HepG2 (cell line): ENCODE data around the gene CCND1. TPM values are rescaled to one million over a fixed set of nuclear protein-coding genes. Genes with fewer than 3 reads are reported as not detected.

Experiments
- ARNTL ChIP-seq: sonication (generic); formaldehyde crosslinking; IDR thresholded peaks from 2 replicates; pipeline ENCODE4 v1.4.0; 2020; ENCODE audit warnings: mild to moderate bottlenecking, missing genetic modification reagents
- BHLHE40 ChIP-seq: IDR thresholded peaks from 2 replicates; pipeline ENCODE4 v1.6.1; 2011; ENCODE audit warnings: low read length, improper control_type of control experiment
- HBP1 ChIP-seq: IDR thresholded peaks from 2 replicates; pipeline ENCODE4 v1.6.1; 2016; ENCODE audit warnings: low read depth, control low read depth
- NFIC ChIP-seq: IDR thresholded peaks from 2 replicates; pipeline ENCODE4 v1.6.1; 2012; ENCODE audit warnings: mild to moderate bottlenecking, low read length, inconsistent platforms
- NPAS2 ChIP-seq: sonication (generic); formaldehyde crosslinking; IDR thresholded peaks from 2 replicates; pipeline ENCODE4 v1.8.0; 2022; ENCODE audit warnings: mild to moderate bottlenecking, missing genetic modification reagents, borderline replicate concordance
- PATZ1 ChIP-seq: sonication (generic); formaldehyde crosslinking; IDR thresholded peaks from 2 replicates; pipeline ENCODE4 v1.4.0; 2020; ENCODE audit warnings: missing genetic modification reagents
- PHF21A ChIP-seq: sonication (generic); formaldehyde crosslinking; IDR thresholded peaks from 2 replicates; pipeline ENCODE4 v1.5.0; 2020; ENCODE audit warnings: mild to moderate bottlenecking, missing genetic modification reagents
- PTBP1 ChIP-seq: fragments of 200-400 bp; formaldehyde crosslinking; IDR thresholded peaks from 2 replicates; pipeline ENCODE4 v1.6.1; 2018; ENCODE audit warnings: low read length, low read depth; ENCODE audit not compliant: poor library complexity, severe bottlenecking
- RERE ChIP-seq: IDR thresholded peaks from 2 replicates; pipeline ENCODE4 v1.6.1; 2016; ENCODE audit warnings: low read depth, missing genetic modification reagents, missing compliant biosample characterization
- TGIF2 ChIP-seq: IDR thresholded peaks from 2 replicates; pipeline ENCODE4 v1.6.1; 2016; ENCODE audit warnings: control low read depth, missing compliant biosample characterization
- TOPORS ChIP-seq: sonication (generic); formaldehyde crosslinking; IDR thresholded peaks from 2 replicates; pipeline ENCODE4 v1.8.0; 2023; ENCODE audit warnings: mild to moderate bottlenecking, missing genetic modification reagents
- ZFP91 ChIP-seq: sonication (generic); formaldehyde crosslinking; IDR thresholded peaks from 2 replicates; pipeline ENCODE4 v1.9.0; 2022; ENCODE audit warnings: missing genetic modification reagents, mild to moderate bottlenecking, borderline replicate concordance
- ZNF230 ChIP-seq: sonication (generic); formaldehyde crosslinking; IDR thresholded peaks from 2 replicates; pipeline ENCODE4 v1.4.0; 2020; ENCODE audit warnings: mild to moderate bottlenecking, missing genetic modification reagents
- ZNF296 ChIP-seq: sonication (generic); formaldehyde crosslinking; conservative IDR thresholded peaks from 2 replicates; pipeline ENCODE4 v1.5.0; 2020; ENCODE audit warnings: mild to moderate bottlenecking, missing genetic modification reagents
- ZNF326 ChIP-seq: sonication (generic); formaldehyde crosslinking; IDR thresholded peaks from 2 replicates; pipeline ENCODE4 v1.4.0; 2020; ENCODE audit warnings: missing genetic modification reagents, borderline replicate concordance
- ZNF605 ChIP-seq: sonication (generic); formaldehyde crosslinking; IDR thresholded peaks from 2 replicates; pipeline ENCODE4 v1.8.0; 2022; ENCODE audit warnings: mild to moderate bottlenecking, missing genetic modification reagents
- ZNF776 ChIP-seq: sonication (generic); formaldehyde crosslinking; IDR thresholded peaks from 2 replicates; pipeline ENCODE4 v1.4.0; 2020; ENCODE audit warnings: mild to moderate bottlenecking, missing genetic modification reagents
- ZSCAN25 ChIP-seq: sonication (generic); formaldehyde crosslinking; IDR thresholded peaks from 2 replicates; pipeline ENCODE4 v1.8.0; 2022; ENCODE audit warnings: mild to moderate bottlenecking, missing genetic modification reagents
- polyA plus RNA-seq, 8 experiments: library from polyadenylated mRNA; depleted of rRNA in 3 of 8; stranded (reverse) in 7 of 8; unstranded in 1 of 8; fragments of >200 nt; fragmentation: Illumina TruSeq in 4 of 8; extraction: Trizol in 4 of 8; gene quantifications; 2 replicates each; pipeline versions ENCODE4 v1.2.1 to v1.2.3, GENCODE V29; 2011 to 2016; ENCODE audit warnings: low read depth in 4 of 8, missing spikeins in 1 of 8, mixed read lengths in 1 of 8; ENCODE audit not compliant: insufficient read depth in 1 of 8
- total RNA-seq, 5 experiments: library from RNA; depleted of rRNA; stranded (reverse); fragments of >200 nt; fragmentation: Illumina TruSeq; extraction: Trizol; gene quantifications; 2 replicates each; pipeline ENCODE4 v1.2.3, GENCODE V29; 2016; ENCODE audit warnings: low read depth in 1 of 5

CCND1 gene
- total and polyA plus RNA-seq, 2 of the 13 experiments (the other 11 are each of a cell fraction or from before 2014, with no cell fraction given) = 107 to 136 TPM

GRCh38 chr11:69667619-69668604, 27.0 kb downstream of the CCND1 start (continued):
- TF ChIP-seq ZFP91 (CRISPR knock-in tag) (peak; percentile 56; the same call in 1 of the 2 replicates), RERE (CRISPR knock-in tag) (no peak), ZNF776 (CRISPR knock-in tag) (peak; percentile 46; the same call in 1 of the 2 replicates), ZNF326 (CRISPR knock-in tag) (no peak), HBP1 (peak; percentile 49; the same call in 1 of the 2 replicates), NFIC (peak; percentile 60; the same call in 1 of the 2 replicates), TGIF2 (CRISPR knock-in tag) (peak; percentile 59; the same call in 1 of the 2 replicates), ZNF605 (CRISPR knock-in tag) (peak; percentile 99), PTBP1 (no peak), ZNF296 (no peak), ZSCAN25 (CRISPR knock-in tag) (0 out of 2 replicates have a peak, but pooled peaks have one; percentile 62), BHLHE40 (peak; percentile 43; the same call in 1 of the 2 replicates), NPAS2 (CRISPR knock-in tag) (no peak), ZNF230 (peak; percentile 20; the same call in 1 of the 2 replicates), ARNTL (CRISPR knock-in tag) (peak; percentile 94), PHF21A (CRISPR knock-in tag) (peak; percentile 88), PATZ1 (CRISPR knock-in tag) (peak; percentile 100), TOPORS (CRISPR knock-in tag) (peak; percentile 28; the same call in 1 of the 2 replicates)
